Thyroid gland (tissue), 4 donors: ENCODE results near the gene SIM1. TPM values are rescaled to one million over a fixed set of nuclear protein-coding genes. Genes with fewer than 3 reads are reported as not detected.

Experiments used
- DNase-seq, 2 donors: peaks; one replicate each; pipeline ENCODE4 v3.0.0-alpha.2; 2019
- H3K27ac ChIP-seq, 3 donors: fragments of 200-600 bp; sonication (generic); 1 replicate in 2 of 3; 2 replicates in 1 of 3; pipeline ENCODE4 v1.5.1; 2016 to 2019; ENCODE audit warnings: mild to moderate bottlenecking in 1 of 3, moderate library complexity in 1 of 3
- H3K27me3 ChIP-seq: fragments of 200-600 bp; sonication (generic); one replicate; pipeline ENCODE4 v1.5.1; 2019
- H3K36me3 ChIP-seq, 2 donors: fragments of 200-600 bp; sonication (generic); one replicate each; pipeline ENCODE4 v1.5.1; 2016 to 2019
- H3K4me1 ChIP-seq, 2 donors: fragments of 200-600 bp; sonication (generic); one replicate each; pipeline ENCODE4 v1.5.1; 2017 to 2019
- H3K4me3 ChIP-seq, 3 donors: fragments of 200-600 bp; sonication (generic); replicated peaks in 1 of 3; 1 replicate in 2 of 3; 2 replicates in 1 of 3; pipeline ENCODE4 v1.5.1; 2016; ENCODE audit warnings: mild to moderate bottlenecking in 1 of 3
- H3K9me3 ChIP-seq: fragments of 200-600 bp; sonication (generic); one replicate; pipeline ENCODE4 v1.5.1; 2017
- POLR2A ChIP-seq, 2 donors: fragments of 450-650 bp; IDR thresholded peaks; one replicate each; pipeline ENCODE4 v1.6.1; 2017; ENCODE audit warnings: antibody characterized with exemption in 2 of 2, mild to moderate bottlenecking in 2 of 2, moderate library complexity in 1 of 2
- WGBS, 2 donors: methylation state at CpG; one replicate each; pipeline ENCODE4 v1.1.5; 2017; 5-methylcytosine and 5-hydroxymethylcytosine counted together
- intact Hi-C: fragments of 100-400 bp; cut with DNase I; formaldehyde crosslinking; loops from one replicate; pipeline ENCODE4 v1.15.1; 2023
- total RNA-seq, 4 donors: library from RNA; depleted of rRNA; stranded (reverse); fragments of >200 nt; gene quantifications; one replicate each; pipeline ENCODE4 v1.2.3, GENCODE V29; 2016
- TF ChIP-seq, protein P1 (sequence below), 6 experiments: fragments of 200-600 bp in 3 of 6; fragments of 450-650 bp in 3 of 6; sonication (generic) in 3 of 6; IDR thresholded peaks; one replicate each; pipeline ENCODE4 v1.5.1; 2016 to 2019; ENCODE audit warnings: antibody characterized with exemption in 6 of 6, mild to moderate bottlenecking in 2 of 6, inconsistent platforms in 1 of 6, moderate library complexity in 1 of 6

The SIM1 gene
- total RNA-seq, 4 donors from 2014 or later = not detected

DNA sequence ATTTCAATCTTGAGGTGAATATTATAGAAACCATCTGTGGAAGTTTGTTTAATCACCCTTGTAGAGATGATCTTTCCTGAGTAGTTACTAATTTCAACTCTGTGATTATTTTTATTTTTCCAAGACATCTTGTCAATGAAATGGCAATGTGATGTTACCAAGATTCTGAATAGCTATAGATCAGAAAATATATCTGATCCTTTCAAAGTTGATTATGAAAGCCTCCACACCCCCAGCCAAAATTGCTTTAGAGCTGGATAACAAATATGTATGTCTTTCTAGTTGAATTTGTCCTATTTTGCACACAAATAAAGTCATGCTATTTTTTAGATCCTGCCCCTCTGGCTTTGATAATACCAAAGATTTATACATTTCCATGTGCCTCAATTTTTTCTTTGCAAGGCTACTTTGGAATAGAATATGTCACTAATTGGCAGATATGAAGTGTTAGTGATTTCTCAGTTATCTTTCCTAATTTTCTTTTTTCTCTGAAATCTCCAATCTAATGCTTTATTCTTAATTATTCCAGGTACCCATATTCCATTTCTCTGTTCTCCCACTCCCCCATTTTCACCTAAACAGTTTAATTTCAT, 5.0 kb downstream of the SIM1 start:
- peaks cover 92% of the 10 kb centered on the region for H3K27me3 ChIP-seq
- TF ChIP-seq POLR2A (IDR thresholded peaks at IDR 0.05) = no peak
- TF ChIP-seq, protein P1, sequence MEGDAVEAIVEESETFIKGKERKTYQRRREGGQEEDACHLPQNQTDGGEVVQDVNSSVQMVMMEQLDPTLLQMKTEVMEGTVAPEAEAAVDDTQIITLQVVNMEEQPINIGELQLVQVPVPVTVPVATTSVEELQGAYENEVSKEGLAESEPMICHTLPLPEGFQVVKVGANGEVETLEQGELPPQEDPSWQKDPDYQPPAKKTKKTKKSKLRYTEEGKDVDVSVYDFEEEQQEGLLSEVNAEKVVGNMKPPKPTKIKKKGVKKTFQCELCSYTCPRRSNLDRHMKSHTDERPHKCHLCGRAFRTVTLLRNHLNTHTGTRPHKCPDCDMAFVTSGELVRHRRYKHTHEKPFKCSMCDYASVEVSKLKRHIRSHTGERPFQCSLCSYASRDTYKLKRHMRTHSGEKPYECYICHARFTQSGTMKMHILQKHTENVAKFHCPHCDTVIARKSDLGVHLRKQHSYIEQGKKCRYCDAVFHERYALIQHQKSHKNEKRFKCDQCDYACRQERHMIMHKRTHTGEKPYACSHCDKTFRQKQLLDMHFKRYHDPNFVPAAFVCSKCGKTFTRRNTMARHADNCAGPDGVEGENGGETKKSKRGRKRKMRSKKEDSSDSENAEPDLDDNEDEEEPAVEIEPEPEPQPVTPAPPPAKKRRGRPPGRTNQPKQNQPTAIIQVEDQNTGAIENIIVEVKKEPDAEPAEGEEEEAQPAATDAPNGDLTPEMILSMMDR (IDR thresholded peaks at IDR 0.05) = no peak
- intact Hi-C loops = no loop called here

GRCh38 chr6:100458841-100459591, 5.7 kb downstream of the SIM1 start:
- intact Hi-C loops = no loop called here
- DNase-seq = no peak
- Histone ChIP-seq H3K9me3 (no peaks in the 10 kb centered on the region), H3K36me3 (no peaks in the 10 kb centered on the region), H3K4me3 (no peak overlapping the region), H3K4me1 (peaks cover 0 to 3% of the 10 kb centered on the region in 2 donors), H3K27me3 (peaks cover 92% of the 10 kb centered on the region), H3K27ac (no peak overlapping the region)
- 24 to 26% methylated on average over 10 of the region's 10 CpGs for WGBS, 2 donors
- TF ChIP-seq POLR2A (IDR thresholded peaks at IDR 0.05) = no peak
- TF ChIP-seq, protein P1 (IDR thresholded peaks at IDR 0.05) = no peak

More for the DNA sequence above, 5.0 kb downstream of the SIM1 start:
- no peak for DNase-seq
- Histone ChIP-seq H3K4me1 (peaks cover 3 to 6% of the 10 kb centered on the region in 2 donors), H3K36me3 (no peaks in the 10 kb centered on the region), H3K9me3 (no peaks in the 10 kb centered on the region), H3K27ac (no peak overlapping the region), H3K4me3 (no peak overlapping the region)

GRCh38 chr6:100457311-100457990, 7.3 kb downstream of the SIM1 start:
- WGBS, 2 donors = 17 to 18% methylated on average over 26 to 30 of the region's 34 CpGs
- Histone ChIP-seq H3K27me3 (peaks cover 91% of the 10 kb centered on the region), H3K9me3 (no peaks in the 10 kb centered on the region), H3K4me1 (peaks cover 0 to 5% of the 10 kb centered on the region in 2 donors), H3K36me3 (no peaks in the 10 kb centered on the region), H3K27ac (no peak overlapping the region), H3K4me3 (no peak overlapping the region)
- DNase-seq = no peak
- intact Hi-C loops = no loop called here
- TF ChIP-seq, protein P1 (IDR thresholded peaks at IDR 0.05) = no peak
- no peak for TF ChIP-seq POLR2A (IDR thresholded peaks at IDR 0.05)

DNA sequence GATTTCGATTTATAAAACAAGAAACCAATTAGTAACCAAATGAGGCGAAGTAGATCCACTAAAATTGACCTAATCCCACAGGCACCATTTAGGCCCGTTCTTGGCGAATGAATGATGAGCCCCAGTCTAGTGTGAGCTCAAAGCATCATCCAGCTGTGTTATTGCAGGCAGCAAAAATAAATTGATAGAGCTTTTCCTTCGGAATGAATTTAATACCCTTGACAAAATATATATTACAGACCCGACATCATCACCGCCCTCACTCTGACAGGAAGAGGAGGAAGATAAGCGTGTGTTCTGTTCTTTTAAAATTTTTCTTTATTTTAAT, 7.8 kb downstream of the SIM1 start:
- Histone ChIP-seq H3K4me3 (no peak overlapping the region), H3K36me3 (no peaks in the 10 kb centered on the region), H3K9me3 (no peaks in the 10 kb centered on the region), H3K27ac (no peak overlapping the region), H3K27me3 (peaks cover 86% of the 10 kb centered on the region), H3K4me1 (peaks cover 0 to 5% of the 10 kb centered on the region in 2 donors)
- TF ChIP-seq, protein P1 (IDR thresholded peaks at IDR 0.05) = no peak
- TF ChIP-seq POLR2A (IDR thresholded peaks at IDR 0.05) = no peak
- WGBS, 2 donors = 24% methylated on average over 8 of the region's 8 CpGs
- intact Hi-C loops = no loop called here
- no peak for DNase-seq
